ENCODE results near the gene SOCS6.
"Not testable (repeated sequence)": the region's sequence is repeated elsewhere in the genome, so short reads cannot be mapped to it uniquely, and the experiment has no call there.

Gene SOCS6

DNA sequence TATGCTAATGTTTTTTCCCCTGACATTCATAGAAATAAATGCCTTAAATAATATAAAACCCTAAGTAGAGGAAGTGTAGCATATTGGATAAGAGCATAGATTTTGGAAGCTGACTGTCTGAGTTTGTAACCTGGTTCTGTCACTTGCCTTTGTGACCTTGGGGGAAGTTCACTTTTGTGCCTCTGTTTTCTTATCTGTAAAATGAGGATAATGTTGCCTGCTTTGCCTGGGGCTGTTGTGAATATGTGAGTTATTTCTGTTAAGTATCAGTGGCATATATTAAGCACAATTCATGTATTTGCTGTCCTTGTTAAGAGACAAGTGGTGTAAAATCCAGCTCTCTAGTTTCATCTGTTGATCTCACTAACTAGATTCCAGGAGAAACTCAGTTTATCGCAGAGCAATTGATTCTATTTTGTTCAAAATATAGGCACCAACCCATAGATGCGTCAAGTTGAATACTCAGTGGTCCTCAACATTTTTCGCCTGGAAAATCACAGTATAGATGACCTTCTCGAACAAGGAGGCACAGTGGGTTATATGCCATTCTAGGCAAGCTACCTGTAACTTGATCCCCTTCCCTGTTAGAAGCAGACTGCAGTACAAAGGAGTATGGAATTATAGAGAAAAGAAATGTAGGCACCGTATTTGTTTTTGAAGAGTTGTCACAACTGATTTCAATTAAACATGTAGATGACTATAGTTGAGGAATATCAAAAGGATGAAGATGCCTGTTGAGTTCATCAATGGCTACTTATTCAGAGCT is 67.0 kb downstream of the SOCS6 start:
- DNase-seq (ENCODE audit: low read depth in 4 of 4, low spot score in 1 of 4) = no peak

DNA sequence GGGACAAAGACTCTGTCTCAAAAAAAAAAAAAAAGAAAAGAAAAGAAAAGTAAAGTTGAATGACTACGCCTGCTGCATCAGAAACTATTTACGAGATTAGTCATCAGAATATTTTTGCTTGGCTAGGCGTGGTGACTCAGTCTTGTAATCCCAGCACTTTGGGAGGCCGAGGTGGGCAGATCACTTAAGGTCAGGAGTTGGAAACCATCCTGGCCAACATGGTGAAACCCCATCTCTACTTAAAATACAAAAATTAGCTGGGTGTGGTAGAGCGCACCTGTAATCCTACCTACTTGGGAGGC is 69.2 kb downstream of the SOCS6 start:
- DNase-seq (ENCODE audit: low read depth in 4 of 4, low spot score in 1 of 4) = not testable (repeated sequence)

DNA sequence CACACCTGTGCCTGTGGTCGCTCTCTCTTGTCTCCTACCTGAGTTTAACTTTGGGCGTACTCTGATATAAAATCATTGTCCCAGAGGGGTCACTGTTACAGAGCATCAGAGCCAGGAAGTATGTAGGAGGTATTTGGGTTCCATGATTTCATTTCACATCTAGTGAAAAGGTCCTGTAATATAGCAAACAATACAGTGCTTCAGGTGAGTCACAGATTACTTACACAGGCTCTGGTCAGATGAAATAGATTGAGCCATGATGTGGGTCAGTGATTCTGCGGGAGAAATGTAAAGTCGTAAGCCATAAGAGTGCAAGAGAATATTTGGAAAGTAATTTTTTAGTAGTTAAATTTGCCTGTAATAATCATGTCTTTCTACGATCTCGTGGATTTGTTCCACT is 70.2 kb downstream of the SOCS6 start:
- no peak for DNase-seq (ENCODE audit: low read depth in 4 of 4, low spot score in 1 of 4)

DNA sequence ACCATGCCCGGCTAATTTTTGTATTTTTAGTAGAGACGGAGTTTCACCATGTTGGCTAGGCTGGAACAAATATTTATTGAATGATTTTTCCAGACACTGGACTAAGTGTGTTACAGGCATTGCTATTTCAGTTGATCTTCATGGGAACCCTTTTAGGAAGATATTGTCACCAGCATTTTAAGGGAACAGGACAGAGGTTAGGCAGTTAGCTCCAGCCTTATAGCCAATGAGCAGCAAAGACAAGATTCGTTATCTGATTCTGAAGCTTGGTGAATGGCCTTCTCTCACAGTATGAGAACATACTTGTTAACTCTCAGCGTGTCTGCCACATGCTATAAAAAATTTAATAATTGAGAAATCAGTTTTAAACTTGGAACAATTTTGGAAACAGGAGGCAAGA is 73.4 kb downstream of the SOCS6 start:
- DNase-seq (ENCODE audit: low read depth in 4 of 4, low spot score in 1 of 4) = no peak

DNA sequence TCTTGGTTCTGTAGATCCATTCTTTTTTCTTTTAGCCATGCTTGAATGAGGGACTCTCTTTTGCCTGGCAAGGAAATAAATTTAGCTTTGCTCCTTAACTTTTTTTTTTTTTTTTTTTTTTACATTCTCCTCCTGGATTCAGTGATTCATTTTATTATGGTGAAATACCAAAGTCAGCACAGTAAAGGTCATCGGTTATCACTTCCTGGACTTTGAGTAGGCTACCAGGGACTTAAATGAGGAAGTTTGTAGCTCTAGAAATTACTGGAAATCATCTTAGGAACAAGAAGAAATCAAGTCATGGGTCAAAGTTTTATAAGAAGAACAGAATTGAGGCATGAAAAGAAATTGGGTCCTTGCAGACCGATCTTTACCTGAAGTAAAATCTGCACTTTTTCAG is 75.0 kb downstream of the SOCS6 start:
- no peak for DNase-seq (ENCODE audit: low read depth in 4 of 4, low spot score in 1 of 4)

DNA sequence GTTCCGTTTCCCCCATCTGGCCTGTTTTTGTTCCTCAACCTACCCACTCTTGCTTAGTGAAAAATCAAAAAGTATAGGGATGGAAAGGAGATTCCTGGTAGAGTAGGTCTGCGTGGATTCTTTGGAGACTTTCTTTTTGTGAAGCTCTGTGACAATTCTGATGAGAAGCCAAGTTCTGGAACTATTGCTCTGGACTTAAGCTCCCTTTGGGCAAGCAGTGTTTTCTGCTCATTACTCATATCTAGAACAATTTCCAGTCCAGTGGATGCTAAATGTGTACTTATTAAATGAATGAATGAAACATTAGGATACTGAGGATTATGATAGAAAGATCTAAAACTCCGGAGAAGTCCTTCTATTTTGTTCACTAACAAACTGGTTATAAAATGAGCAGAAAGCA is 76.5 kb downstream of the SOCS6 start:
- no peak for DNase-seq (ENCODE audit: low read depth in 4 of 4, low spot score in 1 of 4)

DNA sequence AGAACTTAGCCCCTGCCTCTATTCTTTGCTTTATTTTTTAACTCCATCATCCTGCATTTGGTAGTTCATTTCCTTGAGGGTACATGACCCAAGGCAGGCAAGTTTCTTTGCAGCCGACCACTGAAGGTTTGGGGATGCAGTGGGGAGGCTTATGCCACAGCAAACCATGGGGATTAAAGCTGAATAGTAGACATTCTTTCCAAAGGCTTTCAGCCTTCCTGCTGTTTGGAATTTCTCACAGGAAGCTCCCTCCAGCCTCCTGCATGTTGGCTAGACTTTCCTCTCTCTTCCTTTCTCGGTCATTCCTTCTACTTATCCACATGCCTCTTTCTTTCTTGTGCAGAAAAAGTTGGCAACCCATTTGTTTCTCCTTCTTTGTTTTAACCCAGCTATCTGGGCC is 77.3 kb downstream of the SOCS6 start:
- DNase-seq (ENCODE audit: low read depth in 4 of 4, low spot score in 1 of 4) = no peak

DNA sequence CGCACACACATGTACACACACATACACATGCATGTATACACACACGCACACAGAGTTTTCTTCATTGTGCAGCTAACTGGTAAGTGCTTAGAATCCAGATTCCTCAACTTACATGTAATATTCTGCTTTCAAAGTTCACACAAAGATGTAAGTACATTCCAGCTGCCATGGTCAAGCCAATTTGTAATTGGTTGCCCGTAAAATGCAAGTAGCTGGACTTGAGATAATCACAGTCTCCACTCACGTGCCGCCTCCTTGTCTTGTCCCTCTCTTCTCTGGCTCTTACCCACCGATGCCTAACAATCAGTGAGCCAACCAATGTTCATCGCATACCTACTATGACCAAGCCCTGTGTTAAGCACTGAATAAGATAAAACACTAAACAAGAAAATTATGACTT is 77.8 kb downstream of the SOCS6 start:
- DNase-seq (ENCODE audit: low read depth in 4 of 4, low spot score in 1 of 4) = no peak

DNA sequence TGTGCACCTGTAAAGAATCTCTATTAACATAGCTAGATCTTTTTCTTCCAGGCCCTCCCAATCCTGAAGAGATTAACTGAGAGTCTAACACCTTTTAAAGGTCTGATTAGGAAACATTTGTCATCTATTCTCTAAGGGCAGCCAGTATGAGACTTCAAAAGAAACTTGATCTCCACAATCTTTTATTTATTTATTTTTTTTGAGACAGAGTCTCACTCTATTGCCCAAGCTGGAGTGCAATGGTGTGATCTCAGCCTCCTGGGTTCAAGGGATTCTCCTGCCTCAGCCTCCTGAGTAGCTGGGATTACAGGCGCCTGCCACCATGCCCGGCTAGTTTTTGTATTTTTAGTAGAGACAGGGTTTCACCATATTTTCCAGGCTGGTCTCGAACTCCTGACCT is 78.5 kb downstream of the SOCS6 start:
- DNase-seq (ENCODE audit: low read depth in 4 of 4, low spot score in 1 of 4) = not testable (repeated sequence)

DNA sequence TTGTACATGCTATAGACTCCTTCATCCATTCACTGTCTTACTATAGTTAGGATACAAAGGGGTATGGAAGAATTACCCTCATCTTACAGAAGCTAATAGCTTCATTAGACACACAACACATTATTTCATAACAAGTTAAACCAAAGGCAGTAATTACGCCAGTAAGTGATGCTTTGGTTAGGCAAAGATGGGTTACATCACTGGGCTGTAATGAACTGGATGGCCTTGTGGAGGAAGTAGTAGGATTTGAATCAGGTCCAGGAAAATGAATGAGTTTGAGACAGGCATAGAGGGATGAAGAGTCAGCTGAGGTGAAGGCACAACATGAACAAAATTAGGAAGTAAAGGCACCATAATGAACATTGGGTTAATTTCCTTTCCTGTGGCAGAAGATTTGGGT is 80.1 kb downstream of the SOCS6 start:
- DNase-seq (ENCODE audit: low read depth in 4 of 4, low spot score in 1 of 4) = no peak

DNA sequence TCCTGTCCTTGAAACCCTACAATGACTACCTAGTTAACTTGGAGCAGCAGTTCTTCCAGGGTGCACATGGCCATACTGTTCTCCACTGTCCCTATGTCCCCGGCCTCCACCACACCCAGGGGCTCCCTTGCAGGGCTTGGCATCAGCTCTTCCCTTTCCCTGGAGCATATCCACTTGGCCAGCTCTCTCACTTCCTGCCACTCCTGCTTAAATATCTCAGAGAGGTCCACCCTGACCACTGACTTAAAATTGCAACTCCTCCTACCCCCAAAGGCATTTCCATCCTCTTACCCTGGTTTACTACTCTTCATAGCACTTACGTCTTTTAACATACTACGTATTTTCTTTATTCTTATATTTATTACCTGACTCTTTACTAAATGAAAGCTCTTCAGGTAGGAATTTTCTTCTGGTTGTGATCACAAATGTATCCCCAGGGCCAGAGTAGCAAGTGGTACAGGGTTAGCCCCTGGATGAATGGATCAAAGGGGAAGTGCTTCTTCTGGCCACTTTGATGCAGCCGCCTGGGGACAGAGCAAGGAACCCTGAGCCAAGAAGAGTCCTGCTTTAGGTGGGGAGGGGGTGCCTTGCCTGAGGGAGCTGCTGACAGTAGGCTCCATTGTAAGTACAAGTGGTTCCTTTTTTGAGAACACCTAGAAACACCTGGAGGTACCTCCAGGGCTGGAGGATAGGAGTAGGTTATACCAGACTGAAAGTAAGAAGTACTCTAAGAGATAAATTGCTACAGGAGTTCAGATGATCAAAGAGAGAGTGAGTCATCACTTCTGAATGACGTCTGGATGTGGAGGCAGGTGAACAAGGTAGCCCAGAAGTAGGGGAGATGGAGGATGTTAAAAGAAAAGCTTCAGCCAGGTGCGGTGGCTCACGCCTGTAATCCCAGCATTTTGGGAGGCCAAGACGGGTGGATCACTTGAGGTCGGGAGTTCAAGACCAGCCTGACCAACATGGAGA is 82.2 kb downstream of the SOCS6 start:
- no peak for DNase-seq (ENCODE audit: low read depth in 4 of 4, low spot score in 1 of 4)

DNA sequence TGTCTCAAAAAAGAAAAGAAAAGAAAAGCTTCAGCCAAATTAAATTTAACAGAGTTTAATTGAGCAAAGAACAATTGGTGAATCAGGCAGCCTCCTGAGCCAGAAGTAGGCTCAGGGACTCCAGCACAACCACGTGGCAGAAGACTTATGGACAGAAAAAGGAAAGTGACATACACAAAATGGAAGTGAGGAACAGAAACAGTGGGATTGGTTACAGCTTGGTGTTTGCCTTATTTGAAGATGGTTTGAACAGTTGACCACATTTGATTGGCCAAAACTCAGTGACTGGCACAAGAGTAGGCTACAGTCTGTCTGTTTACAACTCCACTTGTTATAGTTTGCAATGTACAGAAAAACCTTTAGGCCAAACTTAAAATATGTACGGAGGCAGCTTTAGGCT is 83.1 kb downstream of the SOCS6 start:
- DNase-seq (ENCODE audit: low read depth in 4 of 4, low spot score in 1 of 4) = no peak

DNA sequence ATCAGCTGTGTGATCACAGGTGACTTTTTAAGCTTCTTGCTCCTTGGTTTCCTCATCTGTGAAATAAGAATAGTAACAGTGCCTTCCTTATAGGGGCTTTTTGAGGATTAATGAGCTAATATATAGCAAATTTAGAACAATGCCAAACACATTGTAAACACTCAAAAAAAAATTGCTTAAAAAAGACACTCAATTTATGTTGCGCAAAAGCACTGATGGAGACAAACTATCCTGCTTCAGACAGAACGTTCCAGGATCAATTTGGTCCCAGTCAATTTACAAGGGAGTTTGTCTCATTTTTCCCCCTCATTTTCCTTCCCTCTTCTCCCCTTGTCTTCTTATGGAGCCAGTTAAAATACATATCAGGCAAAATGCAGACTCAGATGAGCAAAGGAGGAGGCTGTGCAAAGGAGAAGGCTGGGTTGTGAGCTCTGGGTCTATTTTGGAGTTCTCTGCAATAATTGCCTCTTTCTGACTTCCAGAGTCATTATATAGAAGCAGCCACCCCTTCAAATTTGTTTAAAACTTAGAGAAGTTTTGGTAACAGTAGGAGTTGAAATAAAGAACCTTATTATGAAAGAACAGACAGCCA is 83.7 kb downstream of the SOCS6 start:
- no peak for DNase-seq (ENCODE audit: low read depth in 4 of 4, low spot score in 1 of 4)

DNA sequence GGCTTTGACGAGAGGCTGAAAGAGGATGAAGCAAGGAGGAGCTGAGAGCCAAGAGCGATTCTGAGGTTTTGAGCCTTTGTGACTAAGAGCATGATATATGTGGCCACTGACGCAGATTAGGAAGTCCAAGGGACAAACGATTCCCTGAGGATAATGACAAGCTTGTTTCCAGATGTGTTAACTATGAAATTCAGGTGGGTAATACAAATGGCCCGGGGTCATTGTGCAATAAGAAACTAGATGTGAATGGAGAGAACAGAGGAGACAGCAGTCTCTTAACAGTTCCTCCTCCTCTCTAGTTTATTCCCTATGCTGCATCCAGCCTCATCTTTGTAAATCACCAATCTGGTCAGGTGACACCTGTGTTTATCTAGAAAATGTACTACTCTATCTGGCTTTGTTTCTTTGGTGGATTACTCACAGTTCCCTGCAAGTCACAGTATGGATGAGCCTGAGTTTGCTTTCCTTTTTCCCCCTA is 84.2 kb downstream of the SOCS6 start:
- no peak for DNase-seq (ENCODE audit: low read depth in 4 of 4, low spot score in 1 of 4)

DNA sequence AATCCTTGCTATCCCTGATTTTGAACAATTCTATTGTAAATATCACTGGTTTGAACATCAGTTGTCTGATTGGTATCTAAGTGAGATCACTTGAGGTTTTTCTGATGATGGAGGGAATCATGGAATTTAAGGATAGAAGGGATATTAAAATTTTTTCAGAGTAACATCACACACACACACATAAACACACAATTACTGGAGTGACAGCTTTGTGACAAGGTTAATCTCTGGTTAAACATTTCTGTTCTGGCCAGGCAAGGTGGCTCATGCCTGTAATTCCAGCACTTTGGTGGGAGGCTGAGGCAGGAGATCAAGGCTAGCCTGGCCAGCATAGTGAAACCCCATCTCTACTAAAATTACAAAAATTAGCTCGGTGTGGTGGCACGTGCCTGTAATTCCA is 85.3 kb downstream of the SOCS6 start:
- no peak for DNase-seq (ENCODE audit: low read depth in 4 of 4, low spot score in 1 of 4)

DNA sequence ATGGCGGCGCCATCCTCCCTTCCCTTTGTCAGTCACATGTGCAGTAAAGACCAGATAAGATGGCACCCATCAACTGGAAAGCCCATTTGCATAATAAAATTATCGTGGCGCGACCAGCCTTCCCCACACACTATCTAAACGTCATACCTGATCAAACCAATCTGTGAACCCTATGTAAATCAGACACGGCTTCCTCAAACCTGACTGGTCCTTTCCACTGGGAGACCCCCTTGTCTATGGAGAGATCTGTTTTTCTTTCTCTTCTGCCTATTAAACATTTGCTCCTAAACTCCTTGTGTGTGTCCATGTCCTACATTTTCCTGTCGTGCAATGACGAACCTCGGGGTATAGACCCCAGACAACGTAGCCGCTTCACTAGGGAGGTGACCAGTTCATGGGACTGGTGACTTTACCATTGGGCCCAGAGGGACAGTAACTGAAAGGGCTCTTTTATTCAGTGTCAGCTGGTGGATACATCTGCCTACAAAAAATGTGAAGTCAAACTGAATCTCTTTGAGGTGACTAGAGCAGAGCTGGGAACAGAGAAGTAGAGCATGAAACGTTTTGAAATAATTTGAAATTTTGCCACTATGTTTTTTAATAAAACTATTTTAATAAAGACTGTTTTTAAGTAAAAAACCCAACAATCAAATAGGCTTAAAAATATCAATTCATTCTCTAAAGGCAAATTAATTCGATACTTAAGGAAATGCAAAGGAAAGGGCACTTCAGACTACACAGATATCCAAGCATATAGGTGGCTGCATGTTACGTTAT is 87.5 kb downstream of the SOCS6 start:
- DNase-seq (ENCODE audit: low read depth in 4 of 4, low spot score in 1 of 4) = no peak

DNA sequence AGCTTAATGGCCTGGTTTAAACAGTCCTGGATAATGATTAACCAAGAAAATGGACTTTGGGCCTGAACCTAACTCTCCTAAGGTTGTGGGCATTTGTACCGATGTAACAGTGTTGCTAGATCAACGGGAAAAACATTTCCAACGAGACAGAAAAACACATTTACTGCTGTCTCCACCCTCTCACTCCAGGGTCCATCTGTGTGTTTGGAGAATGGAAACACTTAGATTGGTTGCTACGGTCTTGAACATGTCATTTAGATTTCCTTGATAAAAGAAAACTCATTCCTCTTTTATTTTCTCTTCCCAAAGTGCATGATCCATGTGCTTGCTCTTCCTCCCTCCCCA is 88.0 kb downstream of the SOCS6 start:
- no peak for DNase-seq (ENCODE audit: low read depth in 4 of 4, low spot score in 1 of 4)

DNA sequence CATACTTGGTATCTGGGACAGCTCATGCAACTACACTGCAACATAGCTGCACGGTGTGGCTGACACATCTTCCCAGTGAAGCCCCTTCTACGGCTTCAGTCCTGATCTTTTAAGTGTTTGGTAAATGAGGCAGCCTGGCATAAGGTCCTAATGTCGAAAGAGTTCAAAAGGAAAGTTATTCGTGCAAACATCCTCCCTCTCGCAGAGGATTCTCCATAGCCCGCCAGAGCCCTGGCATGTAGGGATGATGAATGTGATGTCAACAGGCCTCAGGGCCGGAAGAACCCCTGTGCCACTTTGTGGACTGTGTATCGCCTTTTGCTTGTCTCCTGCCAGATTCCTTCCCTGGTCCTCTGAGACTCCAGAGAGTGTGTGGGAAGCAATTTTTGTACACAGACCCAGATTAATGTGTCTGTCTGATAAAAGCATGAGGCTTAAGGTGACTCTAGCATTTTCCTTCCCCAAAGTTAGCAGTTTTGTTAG is 88.5 kb downstream of the SOCS6 start:
- DNase-seq (ENCODE audit: low read depth in 4 of 4, low spot score in 1 of 4) = no peak

DNA sequence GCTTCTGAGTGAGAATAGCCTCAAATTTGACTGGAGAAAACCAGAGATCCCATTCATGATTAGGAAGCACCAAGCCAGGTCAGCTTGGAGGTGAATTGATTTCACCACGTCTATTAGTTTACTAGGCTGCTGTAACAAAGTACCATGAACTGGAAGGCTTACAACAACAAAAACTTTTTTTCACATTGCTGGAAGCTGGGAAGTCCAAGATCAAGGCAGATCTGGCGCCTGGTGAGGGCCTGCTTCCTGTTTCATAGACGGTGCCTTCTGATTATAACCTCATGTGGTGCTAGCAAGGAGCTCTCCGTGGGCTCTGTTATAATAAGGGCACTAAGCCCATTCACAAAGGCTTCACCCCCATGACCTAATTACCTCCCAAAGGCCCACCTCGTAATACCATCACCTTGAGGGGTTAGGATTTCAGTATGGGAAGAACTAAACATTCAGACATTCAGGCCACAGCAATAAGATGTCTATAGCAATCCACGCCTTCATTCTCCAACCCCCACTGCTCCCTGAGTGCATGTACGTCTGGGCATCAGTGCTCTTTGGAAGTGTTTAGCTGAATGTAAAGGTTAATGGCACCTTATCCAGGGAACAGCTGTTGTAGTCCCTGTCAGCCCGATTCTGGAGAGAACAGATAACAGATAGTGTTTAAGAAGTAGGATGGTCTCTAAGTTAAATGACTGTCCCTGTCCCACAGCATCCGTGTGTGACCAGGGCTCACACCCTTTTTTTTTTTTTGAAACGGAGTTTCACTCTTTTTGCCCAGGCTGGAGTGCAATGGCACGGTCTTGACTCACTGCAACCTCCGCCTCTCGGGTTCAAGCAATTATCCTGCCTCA is 89.2 kb downstream of the SOCS6 start:
- no peak for DNase-seq (ENCODE audit: low read depth in 4 of 4, low spot score in 1 of 4)

Measured in stimulated activated CD4-positive, alpha-beta T cell treated with anti-CD3 and anti-CD28 coated beads, Interleukin-1b, Interleukin-23, amount 100 ng/mL, for 24 hours (primary cell).